HepG2 (cell line): ENCODE measurements around the gene ACAP1. TPM values are rescaled to one million over a fixed set of nuclear protein-coding genes. Genes with fewer than 3 reads are reported as not detected.

Experiments used
- BORCS8-MEF2B ChIP-seq: sonication (generic); formaldehyde crosslinking; IDR thresholded peaks from 2 replicates; pipeline ENCODE4 v1.8.0; 2022; ENCODE audit warnings: mild to moderate bottlenecking, missing genetic modification reagents
- CBX2 ChIP-seq, 2 experiments: fragments of 200-600 bp in 1 of 2; sonication (generic); formaldehyde crosslinking in 1 of 2; IDR thresholded peaks; 2 replicates each; pipeline versions ENCODE4 v1.7.0 to v1.8.1; 2018 to 2022; ENCODE audit warnings: low read depth in 2 of 2, low read length in 1 of 2, mild to moderate bottlenecking in 1 of 2, missing genetic modification reagents in 1 of 2
- JARID2 ChIP-seq: sonication (generic); formaldehyde crosslinking; IDR thresholded peaks from 2 replicates; pipeline ENCODE4 v1.8.1; 2023; ENCODE audit warnings: missing genetic modification reagents, inconsistent platforms; ENCODE audit not compliant: insufficient replicate concordance
- KLF12 ChIP-seq: sonication (generic); formaldehyde crosslinking; IDR thresholded peaks from 2 replicates; pipeline ENCODE4 v1.4.0; 2020; ENCODE audit warnings: missing genetic modification reagents, borderline replicate concordance
- RBM22 ChIP-seq: fragments of 200-400 bp; formaldehyde crosslinking; optimal IDR thresholded peaks from 2 replicates; pipeline ENCODE3; 2017; ENCODE audit warnings: mild to moderate bottlenecking, low read length, moderate library complexity
- SAFB2 ChIP-seq: sonication (generic); formaldehyde crosslinking; IDR thresholded peaks from 2 replicates; pipeline ENCODE4 v1.5.1; 2020; ENCODE audit warnings: missing genetic modification reagents, low read depth, mild to moderate bottlenecking, borderline replicate concordance
- SOX6 ChIP-seq, 2 experiments: fragments of 450-650 bp in 1 of 2; sonication (generic) in 1 of 2; formaldehyde crosslinking in 1 of 2; IDR thresholded peaks; 2 replicates each; pipeline versions ENCODE4 v1.4.0 to v1.6.1; 2017 to 2020; ENCODE audit warnings: antibody characterized with exemption in 1 of 2, mild to moderate bottlenecking in 1 of 2, missing genetic modification reagents in 1 of 2
- TGIF2 ChIP-seq: IDR thresholded peaks from 2 replicates; pipeline ENCODE4 v1.6.1; 2016; ENCODE audit warnings: control low read depth, missing compliant biosample characterization
- TMF1 ChIP-seq: sonication (generic); formaldehyde crosslinking; IDR thresholded peaks from 2 replicates; pipeline ENCODE4 v1.8.1; 2022; ENCODE audit warnings: low read depth, missing genetic modification reagents
- ZNF251 ChIP-seq: sonication (generic); formaldehyde crosslinking; IDR thresholded peaks from 2 replicates; pipeline ENCODE4 v1.9.0; 2021; ENCODE audit warnings: mild to moderate bottlenecking, missing genetic modification reagents
- ZNF567 ChIP-seq: sonication (generic); formaldehyde crosslinking; IDR thresholded peaks from 2 replicates; pipeline ENCODE4 v1.8.1; 2023; ENCODE audit warnings: mild to moderate bottlenecking, missing genetic modification reagents, borderline replicate concordance
- ZNF747 ChIP-seq: sonication (generic); formaldehyde crosslinking; IDR thresholded peaks from 2 replicates; pipeline ENCODE4 v1.8.1; 2023; ENCODE audit warnings: missing genetic modification reagents, mild to moderate bottlenecking, borderline replicate concordance
- polyA plus RNA-seq, 8 experiments: library from polyadenylated mRNA; depleted of rRNA in 3 of 8; stranded (reverse) in 7 of 8; unstranded in 1 of 8; fragments of >200 nt; fragmentation: Illumina TruSeq in 4 of 8; extraction: Trizol in 4 of 8; gene quantifications; 2 replicates each; pipeline versions ENCODE4 v1.2.1 to v1.2.3, GENCODE V29; 2011 to 2016; ENCODE audit warnings: low read depth in 4 of 8, missing spikeins in 1 of 8, mixed read lengths in 1 of 8; ENCODE audit not compliant: insufficient read depth in 1 of 8
- total RNA-seq, 5 experiments: library from RNA; depleted of rRNA; stranded (reverse); fragments of >200 nt; fragmentation: Illumina TruSeq; extraction: Trizol; gene quantifications; 2 replicates each; pipeline ENCODE4 v1.2.3, GENCODE V29; 2016; ENCODE audit warnings: low read depth in 1 of 5
- TF ChIP-seq, protein P1 (sequence below): IDR thresholded peaks from 2 replicates; pipeline ENCODE4 v1.6.1; 2018; ENCODE audit warnings: missing genetic modification reagents
- TF ChIP-seq, protein P2 (sequence below): sonication (generic); formaldehyde crosslinking; IDR thresholded peaks from 2 replicates; pipeline ENCODE4 v1.5.1; 2020; ENCODE audit warnings: mild to moderate bottlenecking, missing genetic modification reagents, moderate library complexity
- TF ChIP-seq, protein P3 (sequence below): sonication (generic); formaldehyde crosslinking; conservative IDR thresholded peaks from 2 replicates; pipeline ENCODE4 v1.4.0; 2020; ENCODE audit warnings: missing genetic modification reagents
- TF ChIP-seq, protein P4 (sequence below): IDR thresholded peaks from 2 replicates; pipeline ENCODE4 v1.4.0; 2020; ENCODE audit warnings: mild to moderate bottlenecking, missing genetic modification reagents
- TF ChIP-seq, protein P5 (sequence below): sonication (generic); formaldehyde crosslinking; IDR thresholded peaks from 2 replicates; pipeline ENCODE4 v1.4.0; 2020; ENCODE audit warnings: low read depth, mild to moderate bottlenecking, missing genetic modification reagents
- TF ChIP-seq, protein P6 (sequence below): IDR thresholded peaks from 2 replicates; pipeline ENCODE4 v1.6.1; 2016; ENCODE audit warnings: missing compliant biosample characterization, missing genetic modification reagents, borderline replicate concordance

Gene ACAP1
- total and polyA plus RNA-seq, 2 of the 13 experiments (the other 11 are each of a cell fraction or from before 2014, with no cell fraction given): 1.3 to 2.5 TPM

DNA sequence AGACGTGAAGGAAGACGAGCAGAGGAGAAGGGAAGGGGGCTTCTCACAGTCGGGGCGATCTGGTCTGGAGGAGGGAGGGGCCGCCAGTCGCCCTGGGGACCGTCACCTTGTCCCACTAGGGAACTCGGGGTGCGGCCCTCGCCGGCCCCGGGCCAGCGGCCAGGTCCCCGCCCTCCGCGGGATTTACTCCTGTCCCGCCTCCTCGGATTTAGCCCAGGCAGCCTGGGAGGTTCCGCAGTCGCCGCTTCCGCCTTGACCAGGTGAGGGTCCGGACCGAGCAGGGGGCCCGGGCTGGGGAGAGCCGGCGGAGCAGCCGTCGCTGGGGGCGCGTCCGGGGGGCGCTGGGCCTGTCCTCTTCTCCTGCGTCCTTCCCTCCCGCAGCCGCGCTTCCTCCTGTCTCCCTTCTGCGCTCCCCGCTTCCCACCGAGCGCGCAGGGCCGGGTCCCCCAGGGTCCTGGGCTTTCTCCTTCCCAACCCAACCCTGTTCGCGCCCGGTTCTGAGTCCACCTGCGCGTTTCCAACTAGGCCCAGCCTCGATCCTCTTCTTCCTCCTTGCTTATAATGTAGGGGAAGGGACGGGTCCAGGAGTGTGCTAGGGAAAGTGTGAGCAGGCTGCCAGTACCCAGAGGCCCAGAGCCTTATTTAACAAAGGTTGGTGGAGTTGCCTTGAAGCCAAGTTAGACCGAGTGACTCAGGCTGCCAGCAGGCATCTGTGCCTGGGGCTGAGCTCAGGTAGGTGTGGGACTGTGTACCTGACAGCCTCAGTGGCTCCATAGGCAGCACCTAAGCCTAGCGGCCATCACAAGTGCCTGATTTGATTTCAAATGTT, 44.7 kb downstream of the ACAP1 start, which contains the start of gene TNK1 (continued):
- TF ChIP-seq TMF1 (CRISPR knock-in tag): no peak
- no peak for TF ChIP-seq ZNF747
- no peak for TF ChIP-seq ZNF567 (CRISPR knock-in tag)
- TF ChIP-seq, protein P1, sequence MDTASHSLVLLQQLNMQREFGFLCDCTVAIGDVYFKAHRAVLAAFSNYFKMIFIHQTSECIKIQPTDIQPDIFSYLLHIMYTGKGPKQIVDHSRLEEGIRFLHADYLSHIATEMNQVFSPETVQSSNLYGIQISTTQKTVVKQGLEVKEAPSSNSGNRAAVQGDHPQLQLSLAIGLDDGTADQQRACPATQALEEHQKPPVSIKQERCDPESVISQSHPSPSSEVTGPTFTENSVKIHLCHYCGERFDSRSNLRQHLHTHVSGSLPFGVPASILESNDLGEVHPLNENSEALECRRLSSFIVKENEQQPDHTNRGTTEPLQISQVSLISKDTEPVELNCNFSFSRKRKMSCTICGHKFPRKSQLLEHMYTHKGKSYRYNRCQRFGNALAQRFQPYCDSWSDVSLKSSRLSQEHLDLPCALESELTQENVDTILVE (CRISPR knock-in tag): no peak
- no peak for TF ChIP-seq KLF12 (CRISPR knock-in tag)
- no peak for TF ChIP-seq JARID2
- TF ChIP-seq, protein P2, sequence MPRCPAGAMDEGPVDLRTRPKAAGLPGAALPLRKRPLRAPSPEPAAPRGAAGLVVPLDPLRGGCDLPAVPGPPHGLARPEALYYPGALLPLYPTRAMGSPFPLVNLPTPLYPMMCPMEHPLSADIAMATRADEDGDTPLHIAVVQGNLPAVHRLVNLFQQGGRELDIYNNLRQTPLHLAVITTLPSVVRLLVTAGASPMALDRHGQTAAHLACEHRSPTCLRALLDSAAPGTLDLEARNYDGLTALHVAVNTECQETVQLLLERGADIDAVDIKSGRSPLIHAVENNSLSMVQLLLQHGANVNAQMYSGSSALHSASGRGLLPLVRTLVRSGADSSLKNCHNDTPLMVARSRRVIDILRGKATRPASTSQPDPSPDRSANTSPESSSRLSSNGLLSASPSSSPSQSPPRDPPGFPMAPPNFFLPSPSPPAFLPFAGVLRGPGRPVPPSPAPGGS (CRISPR knock-in tag): 0 out of 2 replicates have a peak, but pooled peaks have one; percentile 21
- TF ChIP-seq SAFB2 (CRISPR knock-in tag): 0 out of 2 replicates have a peak, but pooled peaks have one; percentile 39
- TF ChIP-seq, protein P3, sequence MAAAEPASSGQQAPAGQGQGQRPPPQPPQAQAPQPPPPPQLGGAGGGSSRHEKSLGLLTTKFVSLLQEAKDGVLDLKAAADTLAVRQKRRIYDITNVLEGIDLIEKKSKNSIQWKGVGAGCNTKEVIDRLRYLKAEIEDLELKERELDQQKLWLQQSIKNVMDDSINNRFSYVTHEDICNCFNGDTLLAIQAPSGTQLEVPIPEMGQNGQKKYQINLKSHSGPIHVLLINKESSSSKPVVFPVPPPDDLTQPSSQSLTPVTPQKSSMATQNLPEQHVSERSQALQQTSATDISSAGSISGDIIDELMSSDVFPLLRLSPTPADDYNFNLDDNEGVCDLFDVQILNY (CRISPR knock-in tag): no peak
- TF ChIP-seq ZNF251 (CRISPR knock-in tag): no peak
- TF ChIP-seq BORCS8-MEF2B (CRISPR knock-in tag): no peak
- TF ChIP-seq CBX2 (IDR thresholded peaks at IDR 0.05; ENCODE audit: low read depth, low read length): no peak
- TF ChIP-seq CBX2 (CRISPR knock-in tag; IDR thresholded peaks at IDR 0.05; ENCODE audit: low read depth): no peak
- TF ChIP-seq SOX6 (IDR thresholded peaks at IDR 0.05): no peak
- TF ChIP-seq SOX6 (CRISPR knock-in tag; IDR thresholded peaks at IDR 0.05): no peak
- TF ChIP-seq, protein P4, sequence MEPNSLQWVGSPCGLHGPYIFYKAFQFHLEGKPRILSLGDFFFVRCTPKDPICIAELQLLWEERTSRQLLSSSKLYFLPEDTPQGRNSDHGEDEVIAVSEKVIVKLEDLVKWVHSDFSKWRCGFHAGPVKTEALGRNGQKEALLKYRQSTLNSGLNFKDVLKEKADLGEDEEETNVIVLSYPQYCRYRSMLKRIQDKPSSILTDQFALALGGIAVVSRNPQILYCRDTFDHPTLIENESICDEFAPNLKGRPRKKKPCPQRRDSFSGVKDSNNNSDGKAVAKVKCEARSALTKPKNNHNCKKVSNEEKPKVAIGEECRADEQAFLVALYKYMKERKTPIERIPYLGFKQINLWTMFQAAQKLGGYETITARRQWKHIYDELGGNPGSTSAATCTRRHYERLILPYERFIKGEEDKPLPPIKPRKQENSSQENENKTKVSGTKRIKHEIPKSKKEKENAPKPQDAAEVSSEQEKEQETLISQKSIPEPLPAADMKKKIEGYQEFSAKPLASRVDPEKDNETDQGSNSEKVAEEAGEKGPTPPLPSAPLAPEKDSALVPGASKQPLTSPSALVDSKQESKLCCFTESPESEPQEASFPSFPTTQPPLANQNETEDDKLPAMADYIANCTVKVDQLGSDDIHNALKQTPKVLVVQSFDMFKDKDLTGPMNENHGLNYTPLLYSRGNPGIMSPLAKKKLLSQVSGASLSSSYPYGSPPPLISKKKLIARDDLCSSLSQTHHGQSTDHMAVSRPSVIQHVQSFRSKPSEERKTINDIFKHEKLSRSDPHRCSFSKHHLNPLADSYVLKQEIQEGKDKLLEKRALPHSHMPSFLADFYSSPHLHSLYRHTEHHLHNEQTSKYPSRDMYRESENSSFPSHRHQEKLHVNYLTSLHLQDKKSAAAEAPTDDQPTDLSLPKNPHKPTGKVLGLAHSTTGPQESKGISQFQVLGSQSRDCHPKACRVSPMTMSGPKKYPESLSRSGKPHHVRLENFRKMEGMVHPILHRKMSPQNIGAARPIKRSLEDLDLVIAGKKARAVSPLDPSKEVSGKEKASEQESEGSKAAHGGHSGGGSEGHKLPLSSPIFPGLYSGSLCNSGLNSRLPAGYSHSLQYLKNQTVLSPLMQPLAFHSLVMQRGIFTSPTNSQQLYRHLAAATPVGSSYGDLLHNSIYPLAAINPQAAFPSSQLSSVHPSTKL (CRISPR knock-in tag): no peak; the same call in 1 of the 2 replicates
- TF ChIP-seq, protein P5, sequence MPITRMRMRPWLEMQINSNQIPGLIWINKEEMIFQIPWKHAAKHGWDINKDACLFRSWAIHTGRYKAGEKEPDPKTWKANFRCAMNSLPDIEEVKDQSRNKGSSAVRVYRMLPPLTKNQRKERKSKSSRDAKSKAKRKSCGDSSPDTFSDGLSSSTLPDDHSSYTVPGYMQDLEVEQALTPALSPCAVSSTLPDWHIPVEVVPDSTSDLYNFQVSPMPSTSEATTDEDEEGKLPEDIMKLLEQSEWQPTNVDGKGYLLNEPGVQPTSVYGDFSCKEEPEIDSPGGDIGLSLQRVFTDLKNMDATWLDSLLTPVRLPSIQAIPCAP (CRISPR knock-in tag): no peak
- TF ChIP-seq, protein P6, sequence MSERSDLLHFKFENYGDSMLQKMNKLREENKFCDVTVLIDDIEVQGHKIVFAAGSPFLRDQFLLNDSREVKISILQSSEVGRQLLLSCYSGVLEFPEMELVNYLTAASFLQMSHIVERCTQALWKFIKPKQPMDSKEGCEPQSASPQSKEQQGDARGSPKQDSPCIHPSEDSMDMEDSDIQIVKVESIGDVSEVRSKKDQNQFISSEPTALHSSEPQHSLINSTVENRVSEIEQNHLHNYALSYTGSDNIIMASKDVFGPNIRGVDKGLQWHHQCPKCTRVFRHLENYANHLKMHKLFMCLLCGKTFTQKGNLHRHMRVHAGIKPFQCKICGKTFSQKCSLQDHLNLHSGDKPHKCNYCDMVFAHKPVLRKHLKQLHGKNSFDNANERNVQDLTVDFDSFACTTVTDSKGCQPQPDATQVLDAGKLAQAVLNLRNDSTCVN (CRISPR knock-in tag): no peak
- TF ChIP-seq RBM22: no peak
- TF ChIP-seq TGIF2 (CRISPR knock-in tag): no peak
